Measurements from ENCODE around the gene CATSPERD. TPM values are rescaled to one million over a fixed set of nuclear protein-coding genes. Genes with fewer than 3 reads are reported as not detected.
"Not testable (repeated sequence)": the region's sequence is repeated elsewhere in the genome, so short reads cannot be mapped to it uniquely, and the experiment has no call there.

Gene CATSPERD
- total RNA-seq, 1 donor from 2014 or later = not detected

- no peak for DNase-seq
Measured at GRCh38 chr19:5698635-5699422, 21.6 kb upstream of the CATSPERD start.

- no peak for DNase-seq
Measured at GRCh38 chr19:5700455-5701092, 19.9 kb upstream of the CATSPERD start.

- not testable (repeated sequence) for DNase-seq
Measured at GRCh38 chr19:5702053-5702410, 18.4 kb upstream of the CATSPERD start.

- no peak for DNase-seq
Measured at GRCh38 chr19:5703819-5704818, 16.3 kb upstream of the CATSPERD start.

- no peak for DNase-seq
Measured at GRCh38 chr19:5705552-5705951, 14.9 kb upstream of the CATSPERD start.

GRCh38 chr19:5706876-5707573 lies 13.4 kb upstream of the CATSPERD start:
- DNase-seq = no peak

GRCh38 chr19:5707576-5708575 lies 12.6 kb upstream of the CATSPERD start:
- DNase-seq = no peak

GRCh38 chr19:5711025-5711424 lies 9.4 kb upstream of the CATSPERD start:
- no peak for DNase-seq

GRCh38 chr19:5711713-5712161 lies 8.7 kb upstream of the CATSPERD start:
- no peak for DNase-seq

- DNase-seq = no peak
Measured at GRCh38 chr19:5713228-5713627, 7.2 kb upstream of the CATSPERD start.

- no peak for DNase-seq
Measured at GRCh38 chr19:5714816-5715215, 5.6 kb upstream of the CATSPERD start.

GRCh38 chr19:5717215-5717935 lies 3.1 kb upstream of the CATSPERD start:
- no peak for DNase-seq

- no peak for DNase-seq
Measured at GRCh38 chr19:5718037-5718578, 2.3 kb upstream of the CATSPERD start.

- DNase-seq = no peak
Measured at GRCh38 chr19:5718579-5719273, 1.7 kb upstream of the CATSPERD start.

- DNase-seq = no peak
Measured at GRCh38 chr19:5719274-5719960, 1.0 kb upstream of the CATSPERD start.

GRCh38 chr19:5727453-5728050 lies 7.1 kb downstream of the CATSPERD start:
- DNase-seq = no peak

- DNase-seq = not testable (repeated sequence)
Measured at GRCh38 chr19:5733172-5733571, 12.7 kb downstream of the CATSPERD start.

- DNase-seq = no peak
Measured at GRCh38 chr19:5738423-5738822, 18.0 kb downstream of the CATSPERD start.

All from occipital lobe (tissue), 2 donors.